GM12873 (cell line): Measurements from ENCODE around the gene PYGB.

Experiments
- TF ChIP-seq, protein P1 (sequence below): IDR thresholded peaks from 2 replicates; pipeline ENCODE4 v1.5.1; 2012; ENCODE audit warnings: low read depth, mild to moderate bottlenecking, moderate library complexity, low read length, control low read depth; ENCODE audit not compliant: insufficient read depth; ENCODE audit errors: missing control alignments

Gene PYGB

DNA sequence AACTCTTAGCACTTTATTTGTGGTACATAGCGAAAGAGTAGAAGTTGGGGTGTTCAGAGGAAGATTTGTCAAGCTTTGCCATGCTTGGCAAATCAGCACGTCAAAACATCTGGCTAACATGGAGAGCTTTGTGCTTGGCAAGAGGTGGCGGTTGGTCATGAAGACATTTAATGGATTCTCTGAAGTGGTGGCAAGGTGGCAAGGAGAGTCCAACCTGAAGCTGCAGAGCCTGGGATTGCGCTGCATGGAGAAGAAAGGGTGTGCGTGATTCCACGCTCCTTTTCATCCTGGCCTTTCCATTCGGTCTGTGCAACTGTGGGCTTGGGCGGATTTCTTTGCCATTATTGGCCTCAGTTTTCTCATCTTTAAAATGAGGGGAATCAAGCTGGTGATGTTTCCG, 3.1 kb downstream of the PYGB start:
- TF ChIP-seq, protein P1, sequence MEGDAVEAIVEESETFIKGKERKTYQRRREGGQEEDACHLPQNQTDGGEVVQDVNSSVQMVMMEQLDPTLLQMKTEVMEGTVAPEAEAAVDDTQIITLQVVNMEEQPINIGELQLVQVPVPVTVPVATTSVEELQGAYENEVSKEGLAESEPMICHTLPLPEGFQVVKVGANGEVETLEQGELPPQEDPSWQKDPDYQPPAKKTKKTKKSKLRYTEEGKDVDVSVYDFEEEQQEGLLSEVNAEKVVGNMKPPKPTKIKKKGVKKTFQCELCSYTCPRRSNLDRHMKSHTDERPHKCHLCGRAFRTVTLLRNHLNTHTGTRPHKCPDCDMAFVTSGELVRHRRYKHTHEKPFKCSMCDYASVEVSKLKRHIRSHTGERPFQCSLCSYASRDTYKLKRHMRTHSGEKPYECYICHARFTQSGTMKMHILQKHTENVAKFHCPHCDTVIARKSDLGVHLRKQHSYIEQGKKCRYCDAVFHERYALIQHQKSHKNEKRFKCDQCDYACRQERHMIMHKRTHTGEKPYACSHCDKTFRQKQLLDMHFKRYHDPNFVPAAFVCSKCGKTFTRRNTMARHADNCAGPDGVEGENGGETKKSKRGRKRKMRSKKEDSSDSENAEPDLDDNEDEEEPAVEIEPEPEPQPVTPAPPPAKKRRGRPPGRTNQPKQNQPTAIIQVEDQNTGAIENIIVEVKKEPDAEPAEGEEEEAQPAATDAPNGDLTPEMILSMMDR: no peak

DNA sequence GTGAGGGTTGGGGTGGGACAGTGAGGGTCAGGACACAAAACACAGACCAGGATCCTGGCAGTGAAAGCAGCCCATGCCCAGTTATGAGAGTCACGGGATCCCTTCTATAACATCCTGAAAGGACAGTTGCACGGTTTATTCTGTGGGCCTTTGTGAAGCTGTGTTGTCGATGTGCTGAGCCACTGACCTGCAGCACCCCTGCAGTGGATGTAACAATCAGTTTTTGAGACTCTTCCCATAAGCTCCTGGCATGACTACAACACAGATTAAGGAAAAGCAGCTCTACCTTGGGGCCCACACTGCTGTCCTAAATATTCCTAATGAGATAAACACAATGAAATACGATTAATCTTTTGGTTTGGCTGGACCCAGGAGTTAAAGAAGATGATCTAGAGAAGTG, 3.7 kb downstream of the PYGB start:
- TF ChIP-seq, protein P1: no peak

DNA sequence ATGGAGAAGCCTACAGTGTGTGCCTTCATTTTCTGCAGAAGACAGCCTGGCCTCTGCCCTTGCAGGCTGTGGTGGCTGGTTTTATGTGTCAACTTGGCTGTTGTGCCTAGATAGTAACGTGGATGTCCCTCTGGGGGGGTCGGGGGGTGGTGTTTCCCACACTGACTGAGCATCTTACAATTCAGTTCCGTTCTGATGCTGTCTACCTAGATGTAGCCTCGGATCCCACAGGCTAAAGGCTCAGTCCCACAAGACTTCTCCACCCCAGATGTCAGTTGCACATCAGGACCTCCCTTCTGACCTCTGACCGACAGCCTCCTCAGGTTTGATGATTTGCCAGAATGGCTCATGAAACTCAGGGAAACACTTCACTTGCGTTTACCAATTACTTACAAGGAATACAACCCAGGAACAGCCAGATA, 4.4 kb downstream of the PYGB start:
- TF ChIP-seq, protein P1: no peak

DNA sequence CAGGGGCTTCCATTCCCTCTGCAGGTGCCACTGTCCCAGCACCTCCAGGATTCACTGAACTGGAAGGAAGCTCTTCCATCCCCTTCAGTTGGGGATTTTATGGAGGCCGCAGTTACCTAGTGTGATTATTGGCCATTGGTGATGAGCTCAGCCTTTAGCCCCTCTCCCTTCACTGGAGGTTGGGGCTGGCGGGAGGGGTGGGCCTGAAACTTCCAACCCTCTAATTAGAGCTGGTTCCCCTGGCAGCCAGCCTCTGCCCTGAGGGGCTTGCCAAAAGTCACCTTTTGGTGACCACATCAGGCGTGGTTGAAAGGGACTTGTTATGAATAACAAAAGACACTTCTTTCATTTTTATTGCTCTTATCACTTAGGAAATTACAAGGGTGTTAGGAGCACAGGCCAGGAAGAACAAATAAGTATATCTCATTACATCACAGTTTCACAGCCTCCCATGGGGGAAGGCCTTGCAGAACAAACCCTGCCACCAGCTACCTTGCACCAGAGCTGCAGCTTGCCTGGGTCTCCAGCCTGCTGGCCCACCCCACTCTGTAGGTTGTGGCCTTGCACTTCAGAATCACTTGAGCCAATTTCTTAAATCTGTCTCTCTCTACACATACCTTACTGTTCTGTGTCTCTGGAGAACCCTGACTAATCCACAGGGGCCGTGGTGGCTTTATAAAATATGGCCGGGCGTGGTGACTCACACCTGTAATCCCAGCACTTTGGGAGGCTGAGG, 5.0 kb downstream of the PYGB start:
- TF ChIP-seq, protein P1: no peak

DNA sequence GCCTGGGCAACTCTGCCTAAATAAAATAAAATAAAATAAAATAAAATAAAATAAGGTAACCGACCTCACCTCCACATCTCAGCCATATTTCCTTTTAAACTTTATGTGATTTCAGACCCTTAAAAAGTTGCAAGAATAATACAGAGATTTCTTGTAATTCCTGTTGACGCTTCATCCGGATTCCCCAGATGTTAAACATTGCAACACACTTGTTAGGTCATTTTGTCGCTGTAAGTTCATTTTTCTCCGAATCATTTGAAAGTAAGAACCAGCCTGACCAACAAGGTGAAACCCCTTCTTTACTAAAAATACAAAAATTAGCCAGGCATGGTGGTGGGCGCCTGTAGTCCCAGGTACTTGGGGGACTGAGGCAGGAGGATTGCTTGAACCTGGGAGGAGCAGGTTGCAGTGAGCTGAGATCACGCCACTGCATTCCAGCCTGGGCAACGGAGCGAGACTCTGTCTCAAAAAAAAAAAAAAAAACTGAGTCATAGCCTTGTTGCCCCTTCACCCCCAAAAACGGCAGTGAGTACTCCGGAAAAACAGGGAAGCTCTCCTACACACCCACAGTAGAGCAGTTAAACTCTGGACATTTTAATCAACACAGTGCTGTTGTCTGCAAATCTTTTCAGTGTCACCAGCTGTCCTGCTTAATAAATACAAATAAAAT, 5.9 kb downstream of the PYGB start:
- TF ChIP-seq, protein P1: no peak

DNA sequence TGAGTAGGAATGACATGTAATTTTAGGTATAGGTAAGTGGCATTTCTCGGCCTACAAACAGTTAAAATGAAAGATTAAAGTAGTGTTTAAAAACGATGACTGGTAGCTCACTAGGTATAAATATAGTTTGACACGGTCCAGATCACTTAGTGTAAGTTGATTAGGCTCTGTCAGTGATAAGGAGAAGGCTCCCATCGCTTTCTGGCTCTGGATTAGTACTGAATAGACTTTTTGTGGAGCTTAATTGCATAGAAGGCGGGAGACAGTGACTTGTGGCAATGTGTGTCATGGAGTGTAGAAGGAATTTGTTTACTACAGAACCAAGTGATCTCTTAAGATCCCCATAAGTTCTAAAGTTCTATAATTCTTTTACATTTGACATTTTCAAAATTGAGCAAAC, 6.7 kb downstream of the PYGB start:
- TF ChIP-seq, protein P1: no peak

DNA sequence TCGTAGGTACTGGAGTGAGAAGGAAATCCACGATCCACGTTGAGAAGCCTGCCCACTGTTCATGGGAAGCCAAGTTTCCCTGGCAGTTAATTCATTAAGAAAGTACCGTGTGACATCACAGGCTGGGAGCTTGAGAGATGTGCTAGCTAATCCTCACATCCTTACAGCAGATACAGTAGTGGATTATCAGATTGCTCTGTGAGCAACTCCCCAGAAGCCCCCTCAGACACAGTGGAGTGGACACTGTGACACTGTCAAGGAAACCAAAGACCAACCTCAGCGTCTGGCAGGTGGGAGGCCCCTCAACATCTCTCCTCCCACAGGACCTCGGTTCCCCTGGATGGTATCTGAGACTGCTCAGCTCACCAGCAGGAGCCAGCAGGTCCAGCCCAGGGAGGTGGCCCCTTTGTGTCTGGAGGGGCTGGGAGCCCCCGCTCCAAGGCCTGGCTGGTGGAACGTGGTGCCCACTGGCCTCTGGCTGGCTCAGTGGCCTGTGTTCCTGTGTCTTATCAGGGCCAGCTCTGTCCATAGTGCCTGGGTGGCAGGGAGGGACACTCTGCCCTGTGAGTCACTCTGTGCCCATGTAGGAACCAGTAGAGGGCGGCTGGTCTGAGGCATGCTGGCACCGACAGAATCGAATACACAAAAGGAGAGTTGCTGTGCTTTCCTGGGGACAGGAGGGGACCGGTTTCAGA, 7.2 kb downstream of the PYGB start:
- TF ChIP-seq, protein P1: no peak
